TTC549 (cell line): ENCODE results near the gene MADD.

Source experiments
- FAIRE-seq: peaks from 2 replicates; lab custom pipeline; 2012; peaks lifted over from hg19 to GRCh38; lab: Jason Lieb, UNC

Gene MADD

GRCh38 chr11:47253660-47254059, 16.3 kb upstream of the MADD start:
- no peak for FAIRE-seq

GRCh38 chr11:47254386-47254785, 15.5 kb upstream of the MADD start:
- FAIRE-seq: no peak

GRCh38 chr11:47256374-47256773, 13.6 kb upstream of the MADD start:
- no peak for FAIRE-seq

GRCh38 chr11:47257177-47257516, 12.8 kb upstream of the MADD start:
- no peak for FAIRE-seq

GRCh38 chr11:47257517-47258316, 12.2 kb upstream of the MADD start, which contains the start of gene NR1H3:
Gene NR1H3 (plus strand): TSS chr11:47257996. CDS start chr11:47259217, 1,221 bp downstream.
- FAIRE-seq: no peak

GRCh38 chr11:47258317-47258902, 11.5 kb upstream of the MADD start:
- no peak for FAIRE-seq

GRCh38 chr11:47259232-47259977, 10.5 kb upstream of the MADD start:
- FAIRE-seq: no peak

GRCh38 chr11:47260366-47260765, 9.6 kb upstream of the MADD start:
- no peak for FAIRE-seq

GRCh38 chr11:47261291-47261800, 8.6 kb upstream of the MADD start:
- no peak for FAIRE-seq

GRCh38 chr11:47264119-47264518, 5.8 kb upstream of the MADD start:
- FAIRE-seq: no peak

GRCh38 chr11:47264521-47264920, 5.4 kb upstream of the MADD start:
- no peak for FAIRE-seq

- no peak for FAIRE-seq
These were observed 2.1 kb upstream of the MADD start for GRCh38 chr11:47267876-47268275.

- FAIRE-seq: no peak
These were observed 1.4 kb upstream of the MADD start for GRCh38 chr11:47268448-47269001.

GRCh38 chr11:47269002-47269828, 718 bp upstream of the MADD start:
- FAIRE-seq: no peak

GRCh38 chr11:47270331-47271271, 668 bp downstream of the MADD start:
- no peak for FAIRE-seq

GRCh38 chr11:47271328-47271727, 1.4 kb downstream of the MADD start:
- FAIRE-seq: no peak

GRCh38 chr11:47271961-47272661, 2.2 kb downstream of the MADD start:
- FAIRE-seq: no peak

- FAIRE-seq: no peak
These were observed 2.8 kb downstream of the MADD start for GRCh38 chr11:47272706-47273105.

- no peak for FAIRE-seq
These were observed 4.7 kb downstream of the MADD start for GRCh38 chr11:47274495-47275235.
